Osteocyte (in vitro differentiated cells): ENCODE data around the gene PRKCE. TPM values are rescaled to one million over a fixed set of nuclear protein-coding genes. Genes with fewer than 3 reads are reported as not detected.

Source experiments
- DNase-seq: peaks from one replicate; pipeline ENCODE4 v3.0.0; 2021; ENCODE audit warnings: mixed read lengths; ENCODE audit not compliant: unreplicated experiment; ENCODE audit errors: extremely low spot score
- H3K27ac Mint-ChIP-seq: one replicate; pipeline ENCODE4 v1.8.0; 2021; ENCODE audit warnings: mild to moderate bottlenecking, mixed read lengths; ENCODE audit not compliant: unreplicated experiment
- H3K27me3 Mint-ChIP-seq: one replicate; pipeline ENCODE4 v1.8.0; 2021; ENCODE audit warnings: mixed read lengths; ENCODE audit not compliant: unreplicated experiment
- H3K36me3 Mint-ChIP-seq: one replicate; pipeline ENCODE4 v1.8.0; 2021; ENCODE audit warnings: mixed read lengths; ENCODE audit not compliant: unreplicated experiment
- H3K4me1 Mint-ChIP-seq: one replicate; pipeline ENCODE4 v1.8.0; 2021; ENCODE audit warnings: mixed read lengths; ENCODE audit not compliant: unreplicated experiment
- H3K4me3 Mint-ChIP-seq: one replicate; pipeline ENCODE4 v1.8.0; 2021; ENCODE audit warnings: mild to moderate bottlenecking, moderate library complexity, mixed read lengths; ENCODE audit not compliant: unreplicated experiment
- H3K9me3 Mint-ChIP-seq: one replicate; pipeline ENCODE4 v1.8.0; 2021; ENCODE audit warnings: mixed read lengths; ENCODE audit not compliant: unreplicated experiment
- CTCF ChIP-seq: fragments of 200-600 bp; sonication (generic); IDR thresholded peaks from 2 replicates; pipeline ENCODE4 v1.5.0; 2021; ENCODE audit warnings: antibody characterized with exemption, mild to moderate bottlenecking, moderate library complexity
- total RNA-seq: library from RNA; stranded (reverse); gene quantifications from 2 replicates; pipeline ENCODE4 v1.2.1, GENCODE V29; 2021

Gene PRKCE
- total RNA-seq, 1 donor from 2014 or later: 13.8 TPM

GRCh38 chr2:45614871-45615415 is 36.5 kb upstream of the PRKCE start:
- no peaks in the 10 kb centered on the region for H3K9me3 Mint-ChIP-seq
- H3K36me3 Mint-ChIP-seq: no peaks in the 10 kb centered on the region
- peaks cover 4% of the 10 kb centered on the region for H3K27me3 Mint-ChIP-seq
- H3K27ac Mint-ChIP-seq: no peak overlapping the region
- H3K4me3 Mint-ChIP-seq: no peak overlapping the region
- H3K4me1 Mint-ChIP-seq: peaks cover 12% of the 10 kb centered on the region
- TF ChIP-seq CTCF: no peak
- DNase-seq: no peak

GRCh38 chr2:45616658-45617411 is 34.6 kb upstream of the PRKCE start:
- Mint-ChIP-seq H3K27ac (no peak overlapping the region), H3K27me3 (peaks cover 15% of the 10 kb centered on the region), H3K4me1 (peaks cover 4% of the 10 kb centered on the region), H3K36me3 (no peaks in the 10 kb centered on the region), H3K4me3 (no peak overlapping the region), H3K9me3 (no peaks in the 10 kb centered on the region)
- TF ChIP-seq CTCF: no peak
- no peak for DNase-seq

- no peak overlapping the region for H3K4me3 Mint-ChIP-seq
Observed at GRCh38 chr2:45617496-45617895, 34.0 kb upstream of the PRKCE start.

GRCh38 chr2:45622336-45623075 is 29.0 kb upstream of the PRKCE start:
- DNase-seq: no peak
- peaks cover 51% of the 10 kb centered on the region for H3K27me3 Mint-ChIP-seq
- no peak overlapping the region for H3K27ac Mint-ChIP-seq
- no peak for TF ChIP-seq CTCF
- no peaks in the 10 kb centered on the region for H3K36me3 Mint-ChIP-seq
- H3K4me3 Mint-ChIP-seq: no peak overlapping the region
- no peaks in the 10 kb centered on the region for H3K9me3 Mint-ChIP-seq
- no peaks in the 10 kb centered on the region for H3K4me1 Mint-ChIP-seq

More at GRCh38 chr2:45617496-45617895, 34.0 kb upstream of the PRKCE start:
- no peaks in the 10 kb centered on the region for H3K36me3 Mint-ChIP-seq
- no peak for DNase-seq
- H3K9me3 Mint-ChIP-seq: no peaks in the 10 kb centered on the region
- TF ChIP-seq CTCF: no peak
- H3K27me3 Mint-ChIP-seq: peaks cover 18% of the 10 kb centered on the region
- peaks cover 4% of the 10 kb centered on the region for H3K4me1 Mint-ChIP-seq
- no peak overlapping the region for H3K27ac Mint-ChIP-seq

- TF ChIP-seq CTCF: no peak
- Mint-ChIP-seq H3K4me3 (no peak overlapping the region), H3K27ac (no peak overlapping the region), H3K27me3 (peaks cover 51% of the 10 kb centered on the region), H3K9me3 (no peaks in the 10 kb centered on the region), H3K36me3 (no peaks in the 10 kb centered on the region), H3K4me1 (no peaks in the 10 kb centered on the region)
- DNase-seq: no peak
Observed at GRCh38 chr2:45623098-45623497, 28.4 kb upstream of the PRKCE start.
